DND-41 (cell line): Measurements from ENCODE around the gene OSBPL9.

ENCODE experiments used
- ATAC-seq: fragments of 200-7000 bp; cut with Tn5 transposase; 3 replicates; pipeline ENCODE4 v1.9.1; 2021; ENCODE audit warnings: low read depth; ENCODE audit not compliant: insufficient read depth
- DNase-seq: peaks from one replicate; pipeline ENCODE4 v3.0.0-alpha.2; 2020
- H2AFZ ChIP-seq: 2 replicates; pipeline ENCODE4 v1.6.0; 2012; ENCODE audit warnings: low read depth, low read length
- H3K27ac ChIP-seq: 2 replicates; pipeline ENCODE4 v1.5.1; 2012; ENCODE audit warnings: low read length, inconsistent platforms
- H3K27me3 ChIP-seq: fragments of 200-600 bp; sonication (generic); 2 replicates; pipeline ENCODE4 v1.6.0; 2012; ENCODE audit warnings: low read length, mild to moderate bottlenecking, inconsistent platforms; ENCODE audit not compliant: insufficient read depth, poor library complexity
- H3K36me3 ChIP-seq: 2 replicates; pipeline ENCODE4 v1.5.1; 2012; ENCODE audit warnings: low read length, inconsistent platforms; ENCODE audit not compliant: insufficient read depth
- H3K4me1 ChIP-seq: 2 replicates; pipeline ENCODE4 v1.5.1; 2012; ENCODE audit warnings: mild to moderate bottlenecking, low read length; ENCODE audit not compliant: insufficient read depth
- H3K4me2 ChIP-seq: 2 replicates; pipeline ENCODE4 v1.6.0; 2012; ENCODE audit warnings: mild to moderate bottlenecking, moderate library complexity, low read length, inconsistent platforms; ENCODE audit not compliant: insufficient read depth
- H3K4me3 ChIP-seq, 2 experiments: fragments of 200-600 bp in 1 of 2; shearing (Covaris generic) in 1 of 2; 2 replicates each; pipeline ENCODE4 v1.5.1; 2012 to 2016; ENCODE audit warnings: inconsistent platforms in 2 of 2, low read length in 2 of 2, mild to moderate bottlenecking in 2 of 2, low read depth in 1 of 2, moderate library complexity in 1 of 2
- H3K79me2 ChIP-seq: 2 replicates; pipeline ENCODE4 v1.6.0; 2012; ENCODE audit warnings: low read length, inconsistent platforms; ENCODE audit not compliant: insufficient read depth
- H3K9ac ChIP-seq: 2 replicates; pipeline ENCODE4 v1.6.0; 2012; ENCODE audit warnings: low read depth, mild to moderate bottlenecking, inconsistent platforms, low read length, moderate library complexity
- H3K9me3 ChIP-seq: 2 replicates; pipeline ENCODE4 v1.5.1; 2012; ENCODE audit warnings: low read length, moderate library complexity, mild to moderate bottlenecking, inconsistent platforms; ENCODE audit not compliant: insufficient read depth, severe bottlenecking
- H4K20me1 ChIP-seq: 2 replicates; pipeline ENCODE4 v1.6.0; 2012; ENCODE audit warnings: low read length; ENCODE audit not compliant: insufficient read depth
- EZH2 ChIP-seq: IDR thresholded peaks from 3 replicates; pipeline ENCODE4 v1.6.1; 2012; ENCODE audit warnings: borderline replicate concordance, low read depth, mild to moderate bottlenecking, moderate library complexity, low read length, inconsistent platforms; ENCODE audit not compliant: severe bottlenecking
- TF ChIP-seq, protein P1 (sequence below): IDR thresholded peaks from 2 replicates; pipeline ENCODE4 v1.5.1; 2012; ENCODE audit warnings: borderline replicate concordance, low read length, moderate library complexity, mild to moderate bottlenecking; ENCODE audit not compliant: poor library complexity, severe bottlenecking; ENCODE audit errors: extremely low read depth

The OSBPL9 gene

DNA sequence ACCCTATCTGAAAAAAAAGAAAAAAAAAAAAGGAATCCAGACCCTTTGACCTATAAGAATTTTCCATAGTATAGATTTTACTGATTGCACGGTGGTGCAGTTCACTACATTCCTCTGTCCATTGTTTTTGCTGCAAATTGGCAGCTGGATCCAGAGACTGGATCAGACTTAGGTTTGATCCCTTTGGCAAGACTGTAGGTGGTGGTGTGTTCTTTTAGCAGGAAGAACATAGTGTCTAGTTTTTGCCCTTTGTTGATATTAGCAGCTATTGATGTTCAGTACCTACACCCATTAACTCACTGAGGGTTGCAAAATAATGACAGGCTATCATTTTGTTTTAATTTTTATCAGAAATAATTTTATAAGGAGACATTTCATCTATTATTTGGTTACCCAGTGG lies 37.1 kb downstream of the OSBPL9 start:
- no peaks in the 10 kb centered on the region; the same call in 1 of the 2 replicates for H3K79me2 ChIP-seq
- no peak overlapping the region for H3K4me2 ChIP-seq
- peaks cover 3% of the 10 kb centered on the region; the same call in 1 of the 2 replicates for H3K36me3 ChIP-seq
- no peaks in the 10 kb centered on the region for H3K27me3 ChIP-seq
- no peaks in the 10 kb centered on the region for H3K4me1 ChIP-seq
- no peaks in the 10 kb centered on the region for H3K9me3 ChIP-seq
- DNase-seq (no peak), ATAC-seq (no peak)
- no peaks in the 10 kb centered on the region for H4K20me1 ChIP-seq
- H3K4me3 ChIP-seq: no peak overlapping the region
- H3K27ac ChIP-seq: no peak overlapping the region
- TF ChIP-seq EZH2: no peak
- TF ChIP-seq, protein P1, sequence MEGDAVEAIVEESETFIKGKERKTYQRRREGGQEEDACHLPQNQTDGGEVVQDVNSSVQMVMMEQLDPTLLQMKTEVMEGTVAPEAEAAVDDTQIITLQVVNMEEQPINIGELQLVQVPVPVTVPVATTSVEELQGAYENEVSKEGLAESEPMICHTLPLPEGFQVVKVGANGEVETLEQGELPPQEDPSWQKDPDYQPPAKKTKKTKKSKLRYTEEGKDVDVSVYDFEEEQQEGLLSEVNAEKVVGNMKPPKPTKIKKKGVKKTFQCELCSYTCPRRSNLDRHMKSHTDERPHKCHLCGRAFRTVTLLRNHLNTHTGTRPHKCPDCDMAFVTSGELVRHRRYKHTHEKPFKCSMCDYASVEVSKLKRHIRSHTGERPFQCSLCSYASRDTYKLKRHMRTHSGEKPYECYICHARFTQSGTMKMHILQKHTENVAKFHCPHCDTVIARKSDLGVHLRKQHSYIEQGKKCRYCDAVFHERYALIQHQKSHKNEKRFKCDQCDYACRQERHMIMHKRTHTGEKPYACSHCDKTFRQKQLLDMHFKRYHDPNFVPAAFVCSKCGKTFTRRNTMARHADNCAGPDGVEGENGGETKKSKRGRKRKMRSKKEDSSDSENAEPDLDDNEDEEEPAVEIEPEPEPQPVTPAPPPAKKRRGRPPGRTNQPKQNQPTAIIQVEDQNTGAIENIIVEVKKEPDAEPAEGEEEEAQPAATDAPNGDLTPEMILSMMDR: no peak
- no peak overlapping the region for H2AFZ ChIP-seq
- no peak overlapping the region for H3K9ac ChIP-seq

DNA sequence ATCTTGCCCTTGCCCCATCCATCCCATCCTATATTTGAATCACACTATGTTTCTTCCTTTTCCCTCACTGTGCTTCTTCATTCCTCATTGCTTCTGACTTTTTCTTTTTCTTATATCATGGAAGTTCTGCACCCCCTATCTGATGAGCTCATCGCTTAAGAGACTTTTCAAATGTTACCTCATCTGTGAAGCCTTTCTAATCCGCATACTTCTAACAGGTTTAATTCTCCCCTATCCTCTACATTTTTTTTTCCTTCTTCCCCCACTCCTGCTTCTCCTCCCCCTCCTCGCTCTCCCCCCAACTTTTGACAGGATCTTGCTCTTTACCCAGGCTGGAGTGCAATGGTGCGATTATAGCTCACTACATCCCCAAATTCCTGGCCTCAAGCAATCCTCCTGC lies 39.5 kb downstream of the OSBPL9 start:
- Histone ChIP-seq H3K4me1 (no peaks in the 10 kb centered on the region), H3K4me3 (no peak overlapping the region), H3K36me3 (peaks cover 3% of the 10 kb centered on the region; the same call in 1 of the 2 replicates), H2AFZ (no peak overlapping the region), H3K27ac (no peak overlapping the region), H4K20me1 (no peaks in the 10 kb centered on the region), H3K79me2 (no peaks in the 10 kb centered on the region), H3K9ac (no peak overlapping the region), H3K9me3 (no peaks in the 10 kb centered on the region), H3K27me3 (no peaks in the 10 kb centered on the region), H3K4me2 (no peak overlapping the region)
- DNase-seq (no peak), ATAC-seq (no peak)
- TF ChIP-seq, protein P1: no peak

DNA sequence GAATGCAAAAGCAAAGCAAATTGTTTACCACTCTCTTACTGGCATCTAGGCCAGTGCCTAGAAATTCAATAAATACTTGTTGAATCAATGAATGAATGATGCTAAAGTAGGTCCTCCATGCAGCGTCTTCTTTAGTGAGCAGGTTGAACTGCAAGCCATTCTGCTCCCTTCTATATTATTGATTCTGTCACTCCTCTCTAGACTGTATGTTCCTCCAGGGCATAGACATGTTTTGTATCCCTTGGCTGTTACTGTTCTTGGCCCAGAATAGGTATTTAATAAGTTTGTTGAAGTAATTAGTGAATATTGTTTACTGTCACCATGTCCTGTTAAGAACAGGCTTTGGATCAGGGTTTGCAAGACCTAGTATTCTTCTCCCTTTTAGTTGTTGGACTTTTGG lies 43.7 kb downstream of the OSBPL9 start:
- Histone ChIP-seq H3K9ac (no peak overlapping the region), H3K27me3 (no peaks in the 10 kb centered on the region), H3K4me2 (no peak overlapping the region), H3K79me2 (no peaks in the 10 kb centered on the region), H3K4me1 (no peaks in the 10 kb centered on the region), H3K9me3 (no peaks in the 10 kb centered on the region), H3K27ac (no peak overlapping the region), H3K36me3 (no peaks in the 10 kb centered on the region), H4K20me1 (no peaks in the 10 kb centered on the region), H3K4me3 (no peak overlapping the region), H2AFZ (no peak overlapping the region)
- no peak for TF ChIP-seq EZH2
- TF ChIP-seq, protein P1: no peak
- DNase-seq: no peak
- no peak for ATAC-seq

DNA sequence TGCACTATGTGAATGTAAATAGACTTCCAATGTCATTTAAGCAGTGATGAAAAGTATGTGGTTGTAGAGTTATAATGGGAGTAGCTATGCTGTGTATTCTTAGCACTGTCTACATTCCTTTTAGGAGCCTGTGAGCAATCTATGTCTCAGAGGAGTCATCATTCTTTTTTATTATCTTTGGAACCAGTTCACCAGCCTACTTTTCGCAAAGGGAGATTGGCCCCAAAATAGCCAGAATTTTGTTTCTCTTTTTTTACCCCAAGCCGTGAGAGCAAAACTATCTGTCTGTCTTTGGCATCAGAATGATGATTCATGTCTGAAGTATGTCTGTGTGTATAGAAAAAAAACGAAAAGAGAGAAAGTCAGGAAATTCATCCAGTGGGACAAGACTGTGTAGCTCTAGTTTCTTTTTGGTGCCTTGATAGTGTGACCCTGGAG lies 44.2 kb downstream of the OSBPL9 start:
- Histone ChIP-seq H3K36me3 (no peaks in the 10 kb centered on the region), H3K79me2 (no peaks in the 10 kb centered on the region), H3K4me3 (no peak overlapping the region), H3K9me3 (no peaks in the 10 kb centered on the region), H3K4me1 (no peaks in the 10 kb centered on the region), H3K9ac (no peak overlapping the region), H4K20me1 (no peaks in the 10 kb centered on the region), H2AFZ (no peak overlapping the region), H3K27ac (no peak overlapping the region), H3K4me2 (no peak overlapping the region), H3K27me3 (no peaks in the 10 kb centered on the region)
- DNase-seq (no peak), ATAC-seq (no peak)
- TF ChIP-seq, protein P1: no peak
- no peak for TF ChIP-seq EZH2
